PC-3 (cell line): ENCODE measurements around the gene DAPK3. TPM values are rescaled to one million over a fixed set of nuclear protein-coding genes. Genes with fewer than 3 reads are reported as not detected.

Source experiments
- ATAC-seq: fragments of 200-7000 bp; cut with Tn5 transposase; 2 replicates; pipeline ENCODE4 v1.9.1; 2020; ENCODE audit warnings: mild to moderate bottlenecking, moderate library complexity
- BruUV-seq: library from RNA; stranded (reverse); fragments of 400-500 nt; replicated peaks from 2 replicates; lab custom pipeline; 2021; lab: Mats Ljungman, UMichigan
- CTCF ChIA-PET: fragments of 300-600 bp; sonication (Branson Sonifier 250); formaldehyde crosslinking; loops from one replicate; lab custom pipeline; 2022; ENCODE audit warnings: antibody characterized with exemption; lab: Charles Lee
- POLR2A ChIA-PET: fragments of 300-600 bp; sonication (Branson Sonifier 250); formaldehyde crosslinking; loops from one replicate; lab custom pipeline; 2022; ENCODE audit warnings: antibody characterized with exemption; ENCODE audit not compliant: unreplicated experiment; lab: Charles Lee
- DNase-seq: peaks from one replicate; pipeline ENCODE4 v3.0.0-alpha.2; 2015
- H2AFZ ChIP-seq: fragments of 300-600 bp; sonication (generic); 2 replicates; pipeline ENCODE4 v1.6.0; 2016; ENCODE audit warnings: antibody characterized with exemption, low read length
- H3F3A ChIP-seq: fragments of 300-600 bp; sonication (generic); one replicate; pipeline ENCODE4 v1.6.0; 2017; ENCODE audit warnings: antibody characterized with exemption, low read length, control low read depth, mild to moderate bottlenecking; ENCODE audit not compliant: unreplicated experiment
- H3K27ac ChIP-seq: fragments of 300-600 bp; sonication (generic); 2 replicates; pipeline ENCODE4 v1.5.1; 2016; ENCODE audit warnings: mild to moderate bottlenecking, low read length
- H3K27me3 ChIP-seq: fragments of 300-600 bp; sonication (generic); 2 replicates; pipeline ENCODE4 v1.6.1; 2016; ENCODE audit warnings: low read length, mixed read lengths
- H3K36me3 ChIP-seq: fragments of 300-600 bp; sonication (generic); 2 replicates; pipeline ENCODE4 v1.6.1; 2016; ENCODE audit warnings: low read depth, mixed run types, low read length, mixed read lengths
- H3K4me1 ChIP-seq: fragments of 300-600 bp; sonication (generic); 2 replicates; pipeline ENCODE4 v1.5.1; 2016; ENCODE audit warnings: low read length; ENCODE audit not compliant: insufficient read depth
- H3K4me2 ChIP-seq: fragments of 300-600 bp; sonication (generic); 2 replicates; pipeline ENCODE4 v1.6.0; 2016; ENCODE audit warnings: low read length
- H3K4me3 ChIP-seq: fragments of 300-600 bp; sonication (generic); 2 replicates; pipeline ENCODE4 v1.5.1; 2016; ENCODE audit warnings: mild to moderate bottlenecking, low read length, mixed read lengths
- H3K79me2 ChIP-seq: fragments of 300-600 bp; sonication (generic); 2 replicates; pipeline ENCODE4 v1.6.1; 2017; ENCODE audit warnings: low read length, mixed read lengths
- H3K9ac ChIP-seq: fragments of 300-600 bp; sonication (generic); 2 replicates; pipeline ENCODE4 v1.6.0; 2016; ENCODE audit warnings: mild to moderate bottlenecking, low read length
- H3K9me2 ChIP-seq: fragments of 300-600 bp; sonication (generic); replicated peaks from 2 replicates; pipeline ENCODE4 v1.6.1; 2016; ENCODE audit warnings: mixed run types, low read length, mixed read lengths
- H3K9me3 ChIP-seq: fragments of 300-600 bp; sonication (generic); 2 replicates; pipeline ENCODE4 v1.6.1; 2016; ENCODE audit warnings: low read length, mixed read lengths
- H4K20me1 ChIP-seq: fragments of 300-600 bp; sonication (generic); 2 replicates; pipeline ENCODE4 v1.6.1; 2016; ENCODE audit warnings: low read length, mixed read lengths
- CTCF ChIP-seq: fragments of 300-600 bp; sonication (generic); conservative IDR thresholded peaks from 2 replicates; pipeline ENCODE4 v1.5.1; 2017; ENCODE audit warnings: antibody characterized with exemption, low read depth, mild to moderate bottlenecking, low read length
- EZH2 ChIP-seq: fragments of 300-600 bp; sonication (generic); IDR thresholded peaks from one replicate; pipeline ENCODE4 v1.6.1; 2017; ENCODE audit warnings: antibody characterized with exemption, mild to moderate bottlenecking, low read length; ENCODE audit not compliant: unreplicated experiment
- EZH2phosphoT487 ChIP-seq: fragments of 300-600 bp; sonication (generic); IDR thresholded peaks from 2 replicates; pipeline ENCODE4 v1.6.1; 2018; ENCODE audit warnings: mild to moderate bottlenecking, antibody characterized with exemption, low read length, borderline replicate concordance
- intact Hi-C: fragments of 100-400 bp; cut with micrococcal nuclease; formaldehyde crosslinking; loops from 2 replicates; pipeline ENCODE4 v1.9.0; 2023
- total RNA-seq: library from RNA; depleted of rRNA; stranded (reverse); fragments of >200 nt; gene quantifications from 2 replicates; pipeline ENCODE4 v1.2.3, GENCODE V29; 2014

The DAPK3 gene
- total RNA-seq, 1 experiment from 2014 or later: 94.2 TPM

- Histone ChIP-seq H2AFZ (no peak overlapping the region), H3K9ac (no peak overlapping the region), H3K36me3 (no peaks in the 10 kb centered on the region), H3K4me1 (no peaks in the 10 kb centered on the region), H3F3A (no peaks in the 10 kb centered on the region), H3K9me3 (no peaks in the 10 kb centered on the region), H3K9me2 (no peaks in the 10 kb centered on the region), H4K20me1 (no peaks in the 10 kb centered on the region), H3K4me2 (no peak overlapping the region), H3K27ac (no peak overlapping the region), H3K4me3 (no peak overlapping the region), H3K27me3 (no peaks in the 10 kb centered on the region), H3K79me2 (no peaks in the 10 kb centered on the region)
- ATAC-seq (no peak), DNase-seq (no peak)
- POLR2A ChIA-PET: no interaction called here
- intact Hi-C loops: no loop called here
- CTCF ChIA-PET: interaction anchor here (0.5 kb wide), 1 partner anchor 37 kb away, joined by 8 read pairs; no protein-coding TSS in a partner anchor
- no TSS peak for BruUV-seq
- no peak for TF ChIP-seq EZH2
- TF ChIP-seq EZH2phosphoT487: no peak
- no peak for TF ChIP-seq CTCF
These were observed 19.7 kb downstream of the DAPK3 start for GRCh38 chr19:3950871-3951861.

DNA sequence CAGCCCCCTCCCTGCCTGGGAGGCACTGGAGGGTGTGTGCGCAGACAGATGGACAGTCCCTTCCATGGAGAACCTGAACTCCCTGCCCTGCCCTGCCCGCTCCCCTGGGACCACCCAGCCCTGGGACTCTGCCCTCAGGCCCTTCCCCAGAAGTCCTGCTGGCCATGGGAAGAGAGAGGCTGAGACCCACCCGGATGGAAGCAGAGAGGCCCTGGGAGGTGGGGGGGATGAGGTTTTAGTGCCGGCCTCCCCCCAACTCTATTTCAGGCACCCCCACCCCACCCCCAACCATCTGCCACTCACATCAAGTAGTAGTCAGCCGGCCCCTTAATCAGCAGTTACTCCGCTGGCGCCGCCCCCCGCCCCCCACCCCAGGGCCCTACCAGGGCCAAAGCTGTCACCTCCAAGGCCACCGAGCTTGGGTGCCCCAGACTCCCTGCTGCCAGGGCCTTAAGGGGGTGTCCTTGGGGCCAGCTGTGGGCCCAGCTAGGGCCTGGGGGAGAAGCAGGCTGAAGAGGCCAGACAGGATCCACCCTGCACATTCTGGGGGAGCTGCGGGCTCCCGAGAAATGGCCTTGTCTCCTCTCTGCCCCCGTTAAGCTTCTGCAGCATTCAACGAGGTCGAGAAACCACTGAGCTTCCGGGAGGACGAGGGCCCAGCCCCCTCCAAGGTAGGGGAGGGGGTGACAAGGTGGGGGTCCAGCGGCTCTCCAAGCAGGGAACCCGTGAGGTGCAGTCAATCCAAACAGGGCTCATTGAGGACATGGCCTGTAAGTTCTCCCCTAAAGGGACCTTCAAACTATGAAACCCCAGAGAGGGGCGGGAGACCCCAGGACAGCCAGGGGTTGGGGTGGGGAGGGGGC lies 20.7 kb downstream of the DAPK3 start:
- CTCF ChIA-PET: no interaction called here

More for the DNA sequence above, 20.7 kb downstream of the DAPK3 start:
- Histone ChIP-seq H3K79me2 (no peaks in the 10 kb centered on the region), H3K27me3 (no peaks in the 10 kb centered on the region), H2AFZ (no peak overlapping the region), H3K9ac (no peak overlapping the region), H3K9me3 (no peaks in the 10 kb centered on the region), H4K20me1 (no peaks in the 10 kb centered on the region), H3K27ac (no peak overlapping the region), H3K4me1 (no peaks in the 10 kb centered on the region), H3K4me3 (no peak overlapping the region), H3K4me2 (no peak overlapping the region), H3K36me3 (no peaks in the 10 kb centered on the region), H3K9me2 (no peaks in the 10 kb centered on the region), H3F3A (no peaks in the 10 kb centered on the region)
- TF ChIP-seq CTCF (no peak), EZH2 (no peak), EZH2phosphoT487 (no peak)
- no peak for ATAC-seq
- intact Hi-C loops: no loop called here
- BruUV-seq: no TSS peak
- POLR2A ChIA-PET: no interaction called here
- DNase-seq: no peak
